Progenitor cell of endocrine pancreas (in vitro differentiated cells): ENCODE data around the gene PLXDC2. TPM values are rescaled to one million over a fixed set of nuclear protein-coding genes. Genes with fewer than 3 reads are reported as not detected.

ENCODE experiments used
- DNase-seq: peaks from one replicate; pipeline ENCODE4 v3.0.0; 2021; ENCODE audit warnings: low spot score; ENCODE audit not compliant: unreplicated experiment
- H3K27ac Mint-ChIP-seq: 2 replicates; pipeline ENCODE4 v1.8.0; 2021; ENCODE audit warnings: mild to moderate bottlenecking, moderate library complexity, mixed read lengths
- H3K27me3 Mint-ChIP-seq: 2 replicates; pipeline ENCODE4 v1.8.0; 2021; ENCODE audit warnings: mixed read lengths
- H3K36me3 Mint-ChIP-seq: 2 replicates; pipeline ENCODE4 v1.8.0; 2022; ENCODE audit warnings: mixed read lengths; ENCODE audit not compliant: insufficient read depth
- H3K4me1 Mint-ChIP-seq: 2 replicates; pipeline ENCODE4 v1.8.0; 2021; ENCODE audit warnings: low read depth, mixed read lengths
- H3K4me3 Mint-ChIP-seq: 2 replicates; pipeline ENCODE4 v1.8.0; 2021; ENCODE audit warnings: low read depth, mild to moderate bottlenecking, moderate library complexity, mixed read lengths
- H3K9me3 Mint-ChIP-seq: 2 replicates; pipeline ENCODE4 v1.8.0; 2021; ENCODE audit warnings: low read depth, mixed read lengths
- total RNA-seq: library from RNA; stranded (reverse); gene quantifications from 2 replicates; pipeline ENCODE4 v1.2.1, GENCODE V29; 2021
- TF ChIP-seq, protein P1 (sequence below): fragments of 200-600 bp; sonication (generic); IDR thresholded peaks from one replicate; pipeline ENCODE4 v1.5.0; 2021; ENCODE audit warnings: antibody characterized with exemption, mild to moderate bottlenecking; ENCODE audit not compliant: unreplicated experiment

The PLXDC2 gene
- total RNA-seq, 1 donor from 2014 or later: 44.3 TPM

DNA sequence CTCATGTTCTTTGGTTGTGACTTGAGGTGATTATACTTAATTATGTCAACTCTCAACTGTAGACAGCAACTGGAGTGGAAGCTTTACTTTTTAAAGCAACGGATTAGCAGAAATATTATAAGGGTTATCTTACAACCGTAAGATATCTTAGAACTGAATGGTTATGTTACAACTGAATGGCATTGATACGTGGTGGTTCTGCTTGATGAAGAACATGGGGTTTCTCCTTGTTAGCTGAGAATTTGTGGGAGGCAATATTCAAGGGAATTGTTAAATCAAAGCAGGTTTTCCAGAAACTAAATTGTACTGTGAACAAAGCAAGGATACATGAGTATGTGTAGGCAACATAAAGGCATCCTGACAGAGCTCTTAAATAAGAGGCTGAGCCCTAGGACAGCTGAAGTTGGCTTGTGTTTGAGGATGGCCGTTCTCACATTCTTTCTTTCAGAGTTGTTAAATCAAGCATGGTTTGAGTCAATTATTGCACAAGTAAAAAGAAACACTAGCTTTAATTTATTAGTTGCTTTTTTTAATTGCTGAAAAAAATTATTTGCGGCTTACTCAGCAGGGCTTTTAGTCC is 350.0 kb downstream of the PLXDC2 start:
- Mint-ChIP-seq H3K27ac (no peak overlapping the region), H3K36me3 (peaks cover 8% of the 10 kb centered on the region), H3K4me3 (no peak overlapping the region), H3K9me3 (no peaks in the 10 kb centered on the region), H3K27me3 (no peaks in the 10 kb centered on the region), H3K4me1 (no peaks in the 10 kb centered on the region)
- DNase-seq: no peak
- TF ChIP-seq, protein P1, sequence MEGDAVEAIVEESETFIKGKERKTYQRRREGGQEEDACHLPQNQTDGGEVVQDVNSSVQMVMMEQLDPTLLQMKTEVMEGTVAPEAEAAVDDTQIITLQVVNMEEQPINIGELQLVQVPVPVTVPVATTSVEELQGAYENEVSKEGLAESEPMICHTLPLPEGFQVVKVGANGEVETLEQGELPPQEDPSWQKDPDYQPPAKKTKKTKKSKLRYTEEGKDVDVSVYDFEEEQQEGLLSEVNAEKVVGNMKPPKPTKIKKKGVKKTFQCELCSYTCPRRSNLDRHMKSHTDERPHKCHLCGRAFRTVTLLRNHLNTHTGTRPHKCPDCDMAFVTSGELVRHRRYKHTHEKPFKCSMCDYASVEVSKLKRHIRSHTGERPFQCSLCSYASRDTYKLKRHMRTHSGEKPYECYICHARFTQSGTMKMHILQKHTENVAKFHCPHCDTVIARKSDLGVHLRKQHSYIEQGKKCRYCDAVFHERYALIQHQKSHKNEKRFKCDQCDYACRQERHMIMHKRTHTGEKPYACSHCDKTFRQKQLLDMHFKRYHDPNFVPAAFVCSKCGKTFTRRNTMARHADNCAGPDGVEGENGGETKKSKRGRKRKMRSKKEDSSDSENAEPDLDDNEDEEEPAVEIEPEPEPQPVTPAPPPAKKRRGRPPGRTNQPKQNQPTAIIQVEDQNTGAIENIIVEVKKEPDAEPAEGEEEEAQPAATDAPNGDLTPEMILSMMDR: no peak

GRCh38 chr10:20170661-20171060 is 354.4 kb downstream of the PLXDC2 start:
- Mint-ChIP-seq H3K27ac (no peak overlapping the region), H3K4me1 (peaks cover 5% of the 10 kb centered on the region), H3K4me3 (no peak overlapping the region), H3K27me3 (no peaks in the 10 kb centered on the region), H3K36me3 (peaks cover 2% of the 10 kb centered on the region), H3K9me3 (no peaks in the 10 kb centered on the region)
- no peak for DNase-seq
- TF ChIP-seq, protein P1: no peak

GRCh38 chr10:20173046-20173445 is 356.8 kb downstream of the PLXDC2 start:
- H3K4me1 Mint-ChIP-seq: peaks cover 5% of the 10 kb centered on the region
- no peak for DNase-seq
- H3K27me3 Mint-ChIP-seq: no peaks in the 10 kb centered on the region
- no peak overlapping the region for H3K27ac Mint-ChIP-seq
- no peak overlapping the region for H3K4me3 Mint-ChIP-seq
- no peaks in the 10 kb centered on the region for H3K9me3 Mint-ChIP-seq
- H3K36me3 Mint-ChIP-seq: peaks cover 2% of the 10 kb centered on the region
- TF ChIP-seq, protein P1: no peak

DNA sequence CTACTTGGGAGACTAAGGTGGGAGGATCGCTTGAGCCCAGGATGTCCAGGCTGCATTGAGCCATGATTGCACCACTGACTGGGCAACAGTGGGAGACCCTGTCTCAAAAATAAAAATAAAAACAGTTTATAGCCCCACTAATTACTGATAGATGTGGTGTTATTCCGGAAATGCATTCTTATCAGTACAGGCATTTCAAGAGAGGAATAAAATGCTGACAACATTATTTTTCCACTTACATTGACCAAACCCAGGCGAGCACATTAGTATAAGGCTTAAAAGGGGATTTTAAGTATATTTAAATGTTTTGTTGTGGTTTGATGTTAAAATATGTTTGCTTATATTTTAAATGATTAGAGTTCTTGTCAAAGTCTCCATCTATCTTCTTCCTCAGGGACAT is 359.5 kb downstream of the PLXDC2 start:
- no peak for DNase-seq
- Mint-ChIP-seq H3K27me3 (no peaks in the 10 kb centered on the region), H3K9me3 (no peaks in the 10 kb centered on the region), H3K4me1 (peaks cover 17% of the 10 kb centered on the region), H3K27ac (no peak overlapping the region), H3K4me3 (no peak overlapping the region), H3K36me3 (peaks cover 2% of the 10 kb centered on the region)
- TF ChIP-seq, protein P1: no peak

GRCh38 chr10:20180766-20181165 is 364.5 kb downstream of the PLXDC2 start:
- H3K4me1 Mint-ChIP-seq: peaks cover 33% of the 10 kb centered on the region
- H3K4me3 Mint-ChIP-seq: no peak overlapping the region
- H3K27ac Mint-ChIP-seq: no peak overlapping the region
- peaks cover 1% of the 10 kb centered on the region for H3K36me3 Mint-ChIP-seq
- TF ChIP-seq, protein P1: no peak
- DNase-seq: no peak
- no peaks in the 10 kb centered on the region for H3K9me3 Mint-ChIP-seq
- H3K27me3 Mint-ChIP-seq: no peaks in the 10 kb centered on the region
